ENCODE results near the gene BICC1. TPM values are rescaled to one million over a fixed set of nuclear protein-coding genes. Genes with fewer than 3 reads are reported as not detected.

BICC1 gene
- polyA plus RNA-seq, 1 donor from 2014 or later, result not detected

- no peaks in the 10 kb centered on the region for H3K4me1 Mint-ChIP-seq
- H3K27ac Mint-ChIP-seq, result no peak overlapping the region
- H3K4me3 Mint-ChIP-seq, result no peak overlapping the region
- no peaks in the 10 kb centered on the region for H3K27me3 Mint-ChIP-seq
- no peaks in the 10 kb centered on the region for H3K9me3 Mint-ChIP-seq
- H3K36me3 Mint-ChIP-seq, result no peaks in the 10 kb centered on the region
Measured at GRCh38 chr10:58631715-58632114, 119.0 kb downstream of the BICC1 start.

- no peaks in the 10 kb centered on the region for H3K9me3 Mint-ChIP-seq
- H3K27me3 Mint-ChIP-seq, result no peaks in the 10 kb centered on the region
- H3K4me3 Mint-ChIP-seq, result no peak overlapping the region
- no peak overlapping the region for H3K27ac Mint-ChIP-seq
- no peaks in the 10 kb centered on the region for H3K36me3 Mint-ChIP-seq
- no peaks in the 10 kb centered on the region for H3K4me1 Mint-ChIP-seq
Measured at GRCh38 chr10:58632216-58632615, 119.5 kb downstream of the BICC1 start.

- Mint-ChIP-seq H3K36me3 (no peaks in the 10 kb centered on the region), H3K27me3 (no peaks in the 10 kb centered on the region), H3K27ac (no peak overlapping the region), H3K4me1 (no peaks in the 10 kb centered on the region), H3K4me3 (no peak overlapping the region), H3K9me3 (no peaks in the 10 kb centered on the region)
Measured at GRCh38 chr10:58637352-58637751, 124.7 kb downstream of the BICC1 start.

- Mint-ChIP-seq H3K9me3 (no peaks in the 10 kb centered on the region), H3K27me3 (no peaks in the 10 kb centered on the region), H3K27ac (no peak overlapping the region), H3K36me3 (no peaks in the 10 kb centered on the region), H3K4me1 (no peaks in the 10 kb centered on the region), H3K4me3 (no peak overlapping the region)
Measured at GRCh38 chr10:58638388-58638787, 125.7 kb downstream of the BICC1 start.

GRCh38 chr10:58641095-58641531, 128.4 kb downstream of the BICC1 start:
- H3K4me1 Mint-ChIP-seq, result no peaks in the 10 kb centered on the region
- no peaks in the 10 kb centered on the region for H3K36me3 Mint-ChIP-seq
- no peaks in the 10 kb centered on the region for H3K27me3 Mint-ChIP-seq
- H3K9me3 Mint-ChIP-seq, result no peaks in the 10 kb centered on the region
- no peak overlapping the region for H3K27ac Mint-ChIP-seq
- no peak overlapping the region for H3K4me3 Mint-ChIP-seq

- Mint-ChIP-seq H3K27ac (no peak overlapping the region), H3K4me3 (no peak overlapping the region), H3K27me3 (no peaks in the 10 kb centered on the region), H3K4me1 (no peaks in the 10 kb centered on the region), H3K9me3 (no peaks in the 10 kb centered on the region), H3K36me3 (no peaks in the 10 kb centered on the region)
Measured at GRCh38 chr10:58641708-58642107, 129.0 kb downstream of the BICC1 start.

- Mint-ChIP-seq H3K27ac (no peak overlapping the region), H3K9me3 (no peaks in the 10 kb centered on the region), H3K27me3 (no peaks in the 10 kb centered on the region), H3K4me3 (no peak overlapping the region), H3K36me3 (no peaks in the 10 kb centered on the region), H3K4me1 (no peaks in the 10 kb centered on the region)
Measured at GRCh38 chr10:58642283-58642682, 129.6 kb downstream of the BICC1 start.

- H3K27me3 Mint-ChIP-seq, result no peaks in the 10 kb centered on the region
- H3K36me3 Mint-ChIP-seq, result no peaks in the 10 kb centered on the region
- H3K9me3 Mint-ChIP-seq, result no peaks in the 10 kb centered on the region
- no peaks in the 10 kb centered on the region for H3K4me1 Mint-ChIP-seq
- H3K4me3 Mint-ChIP-seq, result no peak overlapping the region
- H3K27ac Mint-ChIP-seq, result no peak overlapping the region
Measured at GRCh38 chr10:58642916-58643428, 130.3 kb downstream of the BICC1 start.

- Mint-ChIP-seq H3K36me3 (no peaks in the 10 kb centered on the region), H3K9me3 (no peaks in the 10 kb centered on the region), H3K4me3 (no peak overlapping the region), H3K27ac (no peak overlapping the region), H3K4me1 (no peaks in the 10 kb centered on the region), H3K27me3 (no peaks in the 10 kb centered on the region)
Measured at GRCh38 chr10:58644311-58644710, 131.6 kb downstream of the BICC1 start.

- Mint-ChIP-seq H3K9me3 (no peaks in the 10 kb centered on the region), H3K36me3 (no peaks in the 10 kb centered on the region), H3K4me1 (no peaks in the 10 kb centered on the region), H3K27ac (no peak overlapping the region), H3K4me3 (no peak overlapping the region), H3K27me3 (no peaks in the 10 kb centered on the region)
Measured at GRCh38 chr10:58645416-58646146, 132.9 kb downstream of the BICC1 start.

- H3K4me1 Mint-ChIP-seq, result no peaks in the 10 kb centered on the region
- no peak overlapping the region for H3K27ac Mint-ChIP-seq
- H3K27me3 Mint-ChIP-seq, result no peaks in the 10 kb centered on the region
- H3K36me3 Mint-ChIP-seq, result no peaks in the 10 kb centered on the region
- no peak overlapping the region for H3K4me3 Mint-ChIP-seq
- no peaks in the 10 kb centered on the region for H3K9me3 Mint-ChIP-seq
Measured at GRCh38 chr10:58647376-58648112, 134.9 kb downstream of the BICC1 start.

GRCh38 chr10:58648131-58648530, 135.5 kb downstream of the BICC1 start:
- no peaks in the 10 kb centered on the region for H3K9me3 Mint-ChIP-seq
- H3K27me3 Mint-ChIP-seq, result no peaks in the 10 kb centered on the region
- H3K4me1 Mint-ChIP-seq, result no peaks in the 10 kb centered on the region
- no peak overlapping the region for H3K4me3 Mint-ChIP-seq
- H3K36me3 Mint-ChIP-seq, result no peaks in the 10 kb centered on the region
- H3K27ac Mint-ChIP-seq, result no peak overlapping the region

GRCh38 chr10:58651040-58651439, 138.4 kb downstream of the BICC1 start:
- H3K9me3 Mint-ChIP-seq, result no peaks in the 10 kb centered on the region
- H3K27me3 Mint-ChIP-seq, result no peaks in the 10 kb centered on the region
- H3K36me3 Mint-ChIP-seq, result no peaks in the 10 kb centered on the region
- no peak overlapping the region for H3K27ac Mint-ChIP-seq
- no peak overlapping the region for H3K4me3 Mint-ChIP-seq
- no peaks in the 10 kb centered on the region for H3K4me1 Mint-ChIP-seq

GRCh38 chr10:58651742-58652141, 139.1 kb downstream of the BICC1 start:
- Mint-ChIP-seq H3K4me3 (no peak overlapping the region), H3K4me1 (no peaks in the 10 kb centered on the region), H3K27me3 (no peaks in the 10 kb centered on the region), H3K36me3 (no peaks in the 10 kb centered on the region), H3K9me3 (no peaks in the 10 kb centered on the region), H3K27ac (no peak overlapping the region)

GRCh38 chr10:58653139-58653538, 140.5 kb downstream of the BICC1 start:
- no peak overlapping the region for H3K27ac Mint-ChIP-seq
- no peak overlapping the region for H3K4me3 Mint-ChIP-seq
- H3K36me3 Mint-ChIP-seq, result no peaks in the 10 kb centered on the region
- H3K4me1 Mint-ChIP-seq, result no peaks in the 10 kb centered on the region
- no peaks in the 10 kb centered on the region for H3K27me3 Mint-ChIP-seq
- H3K9me3 Mint-ChIP-seq, result no peaks in the 10 kb centered on the region
